ENCODE results near the gene HSD17B14.
A peak's percentile ranks its signal among the peaks of the same experiment; 100 is the strongest.
"Not testable (repeated sequence)": the region's sequence is repeated elsewhere in the genome, so short reads cannot be mapped to it uniquely, and the experiment has no call there.

Gene HSD17B14

GRCh38 chr19:48796298-48797083, 39.8 kb downstream of the HSD17B14 start:
- no peak for DNase-seq

- no peak for DNase-seq
These were observed 40.6 kb downstream of the HSD17B14 start for GRCh38 chr19:48795685-48796070.

GRCh38 chr19:48795055-48795684, 41.1 kb downstream of the HSD17B14 start:
- peak; percentile 84 for DNase-seq

- DNase-seq = no peak
These were observed 42.0 kb downstream of the HSD17B14 start for GRCh38 chr19:48794291-48794690.

- no peak for DNase-seq
These were observed 43.0 kb downstream of the HSD17B14 start for GRCh38 chr19:48793271-48793670.

GRCh38 chr19:48787331-48787730, 49.0 kb downstream of the HSD17B14 start:
- not testable (repeated sequence) for DNase-seq

GRCh38 chr19:48786422-48786821, 49.9 kb downstream of the HSD17B14 start:
- not testable (repeated sequence) for DNase-seq

GRCh38 chr19:48784527-48784926, 51.8 kb downstream of the HSD17B14 start:
- DNase-seq = no peak

GRCh38 chr19:48780631-48781391, 55.5 kb downstream of the HSD17B14 start:
- DNase-seq = no peak

- no peak for DNase-seq
These were observed 56.7 kb downstream of the HSD17B14 start for GRCh38 chr19:48779636-48780035.

- DNase-seq = no peak
These were observed 58.6 kb downstream of the HSD17B14 start for GRCh38 chr19:48777720-48778119.

- DNase-seq = no peak
These were observed 59.2 kb downstream of the HSD17B14 start for GRCh38 chr19:48777139-48777538.

- DNase-seq = no peak
These were observed 63.8 kb downstream of the HSD17B14 start for GRCh38 chr19:48772503-48772953.

GRCh38 chr19:48770734-48771472, 65.4 kb downstream of the HSD17B14 start:
- no peak for DNase-seq

- DNase-seq = no peak
These were observed 66.0 kb downstream of the HSD17B14 start for GRCh38 chr19:48770266-48770665.

GRCh38 chr19:48768994-48769713, 67.1 kb downstream of the HSD17B14 start:
- no peak for DNase-seq

- DNase-seq = not testable (repeated sequence)
These were observed 68.0 kb downstream of the HSD17B14 start for GRCh38 chr19:48768171-48768753.

- DNase-seq = not testable (repeated sequence)
These were observed 70.5 kb downstream of the HSD17B14 start for GRCh38 chr19:48765816-48766215.
